Spinal cord (tissue), 10 donors: ENCODE measurements around the gene AGMAT. TPM values are rescaled to one million over a fixed set of nuclear protein-coding genes. Genes with fewer than 3 reads are reported as not detected.

ENCODE experiments used
- DNase-seq, 6 donors: peaks; one replicate each; pipeline versions ENCODE4 v3.0.0 to v3.0.0-alpha.2; 2013 to 2015; ENCODE audit warnings: low spot score in 6 of 6, low read depth in 4 of 6
- H3K27ac ChIP-seq: one replicate; pipeline ENCODE4 v1.5.1; 2013; ENCODE audit warnings: low read depth, low read length, control low read depth
- H3K27me3 ChIP-seq: one replicate; pipeline ENCODE4 v1.6.1; 2013; ENCODE audit warnings: low read length; ENCODE audit not compliant: control insufficient read depth, insufficient read depth
- H3K36me3 ChIP-seq: one replicate; pipeline ENCODE4 v1.6.1; 2013; ENCODE audit warnings: low read length; ENCODE audit not compliant: control insufficient read depth, insufficient read depth
- H3K4me1 ChIP-seq: one replicate; pipeline ENCODE4 v1.6.1; 2013; ENCODE audit warnings: low read length; ENCODE audit not compliant: control insufficient read depth, insufficient read depth
- H3K4me3 ChIP-seq: one replicate; pipeline ENCODE4 v1.5.1; 2013; ENCODE audit warnings: low read depth, low read length, control low read depth
- H3K9me3 ChIP-seq: one replicate; pipeline ENCODE4 v1.6.1; 2013; ENCODE audit warnings: low read length; ENCODE audit not compliant: control insufficient read depth, insufficient read depth
- WGBS: methylation state at CpG from one replicate; pipeline ENCODE4 v1.1.5; 2013; ENCODE audit warnings: missing lambda C conversion rate; ENCODE audit not compliant: insufficient coverage; 5-methylcytosine and 5-hydroxymethylcytosine counted together
- polyA plus RNA-seq, 2 donors: library from polyadenylated mRNA; unstranded; fragments of 120-200 nt; gene quantifications; one replicate each; pipeline ENCODE4 v1.2.1, GENCODE V29; 2013; ENCODE audit not compliant: insufficient read length in 2 of 2
- total RNA-seq, 2 donors: library from RNA; depleted of rRNA in 1 of 2; stranded (reverse); fragments of 120-200 nt in 1 of 2; fragments of >200 nt in 1 of 2; gene quantifications; one replicate each; pipeline versions ENCODE4 v1.2.3 to v1.2.4, GENCODE V29; 2013 to 2014
- donor health status: healthy.

AGMAT gene
- total and polyA plus RNA-seq, 4 donors, result 0.83 to 2.6 (median 1.7) TPM

- H3K27ac ChIP-seq, result no peak overlapping the region
- no peak overlapping the region for H3K4me3 ChIP-seq
- peaks cover 4% of the 10 kb centered on the region for H3K36me3 ChIP-seq
- peaks cover 19% of the 10 kb centered on the region for H3K4me1 ChIP-seq
- no peaks in the 10 kb centered on the region for H3K9me3 ChIP-seq
- H3K27me3 ChIP-seq, result peaks cover 9% of the 10 kb centered on the region
- WGBS, result 94% methylated on average over 12 of the region's 18 CpGs
- no peak for DNase-seq
These were observed 1.7 kb downstream of the AGMAT start for GRCh38 chr1:15583016-15583706.

GRCh38 chr1:15579683-15580047, 5.2 kb downstream of the AGMAT start:
- no peak for DNase-seq
- Histone ChIP-seq H3K36me3 (peaks cover 4% of the 10 kb centered on the region), H3K27me3 (peaks cover 9% of the 10 kb centered on the region), H3K4me3 (no peak overlapping the region), H3K4me1 (peaks cover 15% of the 10 kb centered on the region), H3K27ac (peak overlapping the region; percentile 22), H3K9me3 (no peaks in the 10 kb centered on the region)

GRCh38 chr1:15578921-15579682, 5.7 kb downstream of the AGMAT start:
- Histone ChIP-seq H3K4me1 (peaks cover 10% of the 10 kb centered on the region), H3K4me3 (no peak overlapping the region), H3K27ac (peak overlapping the region; percentile 22), H3K27me3 (peaks cover 4% of the 10 kb centered on the region), H3K36me3 (peaks cover 4% of the 10 kb centered on the region), H3K9me3 (no peaks in the 10 kb centered on the region)
- DNase-seq, result no peak
- WGBS, result 84% methylated on average over 15 of the region's 16 CpGs

GRCh38 chr1:15577691-15578090, 7.2 kb downstream of the AGMAT start:
- H3K9me3 ChIP-seq, result no peaks in the 10 kb centered on the region
- no peaks in the 10 kb centered on the region for H3K27me3 ChIP-seq
- peaks cover 10% of the 10 kb centered on the region for H3K4me1 ChIP-seq
- H3K4me3 ChIP-seq, result no peak overlapping the region
- H3K36me3 ChIP-seq, result peaks cover 4% of the 10 kb centered on the region
- no peak for DNase-seq
- no peak overlapping the region for H3K27ac ChIP-seq
- 91% methylated on average over 4 of the region's 4 CpGs for WGBS

- WGBS, result no CpG with 5 or more reads among the region's 7 CpGs
- no peak for DNase-seq
- H3K27ac ChIP-seq, result no peak overlapping the region
- peaks cover 10% of the 10 kb centered on the region for H3K4me1 ChIP-seq
- no peak overlapping the region for H3K4me3 ChIP-seq
- peaks cover 8% of the 10 kb centered on the region for H3K36me3 ChIP-seq
- no peaks in the 10 kb centered on the region for H3K9me3 ChIP-seq
- H3K27me3 ChIP-seq, result no peaks in the 10 kb centered on the region
These were observed 9.2 kb downstream of the AGMAT start for GRCh38 chr1:15575549-15576150.

GRCh38 chr1:15574741-15575140, 10.1 kb downstream of the AGMAT start:
- DNase-seq, result peak in 1 of 6 donors; percentile 66

GRCh38 chr1:15573477-15573876, 11.4 kb downstream of the AGMAT start:
- 56% methylated on average over 6 of the region's 9 CpGs for WGBS
- DNase-seq, result peak in 1 of 6 donors; percentile 79
- Histone ChIP-seq H3K4me1 (no peaks in the 10 kb centered on the region), H3K36me3 (peaks cover 16% of the 10 kb centered on the region), H3K9me3 (no peaks in the 10 kb centered on the region), H3K27me3 (no peaks in the 10 kb centered on the region), H3K27ac (no peak overlapping the region), H3K4me3 (no peak overlapping the region)

More at GRCh38 chr1:15574741-15575140, 10.1 kb downstream of the AGMAT start:
- WGBS, result 33% methylated on average over 6 of the region's 6 CpGs
- peaks cover 10% of the 10 kb centered on the region for H3K4me1 ChIP-seq
- H3K27me3 ChIP-seq, result no peaks in the 10 kb centered on the region
- no peak overlapping the region for H3K4me3 ChIP-seq
- no peak overlapping the region for H3K27ac ChIP-seq
- H3K9me3 ChIP-seq, result no peaks in the 10 kb centered on the region
- peaks cover 9% of the 10 kb centered on the region for H3K36me3 ChIP-seq

- DNase-seq, result no peak
- Histone ChIP-seq H3K27ac (no peak overlapping the region), H3K4me3 (no peak overlapping the region), H3K36me3 (peaks cover 30% of the 10 kb centered on the region), H3K4me1 (no peaks in the 10 kb centered on the region), H3K27me3 (no peaks in the 10 kb centered on the region), H3K9me3 (no peaks in the 10 kb centered on the region)
These were observed 13.6 kb downstream of the AGMAT start for GRCh38 chr1:15571266-15571665.

GRCh38 chr1:15570861-15571260, 14.0 kb downstream of the AGMAT start:
- WGBS, result no CpG with 5 or more reads among the region's 1 CpG

More at GRCh38 chr1:15570861-15571260, 14.0 kb downstream of the AGMAT start:
- Histone ChIP-seq H3K27me3 (no peaks in the 10 kb centered on the region), H3K9me3 (no peaks in the 10 kb centered on the region), H3K27ac (no peak overlapping the region), H3K36me3 (peaks cover 34% of the 10 kb centered on the region), H3K4me1 (no peaks in the 10 kb centered on the region), H3K4me3 (no peak overlapping the region)
- no peak for DNase-seq
